Upper lobe of left lung (tissue), 6 donors: Measurements from ENCODE around the gene OR2T11. TPM values are rescaled to one million over a fixed set of nuclear protein-coding genes. Genes with fewer than 3 reads are reported as not detected.
"Not testable (repeated sequence)": the region's sequence is repeated elsewhere in the genome, so short reads cannot be mapped to it uniquely, and the experiment has no call there.

Experiments used
- ATAC-seq, 2 donors: fragments of 200-7000 bp; cut with Tn5 transposase; one replicate each; pipeline ENCODE4 v1.9.1; 2022; ENCODE audit warnings: mild to moderate bottlenecking in 2 of 2, moderate library complexity in 2 of 2; ENCODE audit not compliant: low FRiP score in 2 of 2
- DNase-seq, 2 donors: peaks; one replicate each; pipeline ENCODE4 v3.0.0-alpha.2; 2019 to 2020
- H3K27ac ChIP-seq, 4 donors: fragments of 200-600 bp; sonication (generic); one replicate each; pipeline ENCODE4 v1.5.1; 2016 to 2019
- H3K27me3 ChIP-seq, 4 donors: fragments of 200-600 bp; sonication (generic); one replicate each; pipeline ENCODE4 v1.5.1; 2017 to 2019
- H3K36me3 ChIP-seq, 4 donors: fragments of 200-600 bp; sonication (generic); one replicate each; pipeline ENCODE4 v1.5.1; 2016 to 2019
- H3K4me1 ChIP-seq, 4 donors: fragments of 200-600 bp; sonication (generic); one replicate each; pipeline ENCODE4 v1.5.1; 2018 to 2019
- H3K4me3 ChIP-seq, 4 donors: fragments of 200-600 bp; sonication (generic); one replicate each; pipeline ENCODE4 v1.5.1; 2017 to 2019; ENCODE audit warnings: mild to moderate bottlenecking in 2 of 4, moderate library complexity in 1 of 4
- H3K9me3 ChIP-seq, 4 donors: fragments of 200-600 bp; sonication (generic); one replicate each; pipeline ENCODE4 v1.5.1; 2018 to 2019
- EP300 ChIP-seq, 4 donors: sonication (generic); formaldehyde crosslinking; IDR thresholded peaks; one replicate each; pipeline ENCODE4 v1.5.1; 2017; ENCODE audit warnings: antibody characterized with exemption in 4 of 4, control low read depth in 2 of 4
- POLR2A ChIP-seq, 4 donors: fragments of 450-650 bp; IDR thresholded peaks; one replicate each; pipeline ENCODE4 v1.5.1; 2016 to 2017; ENCODE audit warnings: antibody characterized with exemption in 4 of 4, mild to moderate bottlenecking in 2 of 4
- POLR2AphosphoS5 ChIP-seq, 2 donors: sonication (generic); formaldehyde crosslinking; IDR thresholded peaks; one replicate each; pipeline ENCODE4 v1.5.1; 2017; ENCODE audit warnings: antibody characterized with exemption in 2 of 2
- WGBS, 2 donors: methylation state at CpG; one replicate each; pipeline ENCODE4 v1.1.5; 2017 to 2018; 5-methylcytosine and 5-hydroxymethylcytosine counted together
- total RNA-seq, 6 donors: library from RNA; depleted of rRNA in 4 of 6; stranded (reverse); fragments of >200 nt in 4 of 6; gene quantifications; one replicate each; pipeline versions ENCODE4 v1.1.0 to v1.2.1, GENCODE V29; 2016 to 2021
- TF ChIP-seq, protein P1 (sequence below), 6 experiments: fragments of 450-650 bp in 4 of 6; fragments of 200-600 bp in 2 of 6; sonication (generic) in 2 of 6; IDR thresholded peaks; one replicate each; pipeline ENCODE4 v1.5.1; 2016 to 2019; ENCODE audit warnings: antibody characterized with exemption in 6 of 6
- donor health status: DM: no; HTN: no; CAD: no; lungs with moderate emphysema.
- donor health status: DM: no; HTN: yes; CAD: no; lungs with severe emphysema.

The OR2T11 gene
- total RNA-seq, 6 donors from 2014 or later: 1.8 TPM; not detected in 5

DNA sequence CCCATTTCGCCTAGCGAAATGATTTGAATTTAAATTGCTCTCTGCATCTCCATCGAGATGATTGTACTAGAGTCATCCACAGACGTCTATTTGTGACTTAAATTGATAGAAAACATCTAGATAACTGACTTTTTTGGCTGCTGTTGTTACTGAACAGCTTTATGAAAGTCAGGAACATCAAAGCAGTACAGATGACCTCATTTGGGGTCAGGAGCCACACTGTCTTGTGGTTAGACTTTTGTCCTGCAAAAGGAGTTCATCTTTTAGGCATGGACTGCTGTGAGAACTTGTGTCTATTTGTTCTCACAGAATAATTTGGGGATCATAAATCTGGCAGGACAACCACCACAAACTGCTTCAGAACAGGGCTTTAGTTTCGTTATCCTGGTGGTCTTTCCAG lies 4.8 kb upstream of the OR2T11 start:
- H3K27me3 ChIP-seq, H3K36me3 ChIP-seq, H3K9me3 ChIP-seq, H3K4me1 ChIP-seq, H3K27ac ChIP-seq, H3K4me3 ChIP-seq, DNase-seq, ATAC-seq: not testable (repeated sequence)
- no CpG with 5 or more reads among the region's 5 CpGs for WGBS, 2 donors

DNA sequence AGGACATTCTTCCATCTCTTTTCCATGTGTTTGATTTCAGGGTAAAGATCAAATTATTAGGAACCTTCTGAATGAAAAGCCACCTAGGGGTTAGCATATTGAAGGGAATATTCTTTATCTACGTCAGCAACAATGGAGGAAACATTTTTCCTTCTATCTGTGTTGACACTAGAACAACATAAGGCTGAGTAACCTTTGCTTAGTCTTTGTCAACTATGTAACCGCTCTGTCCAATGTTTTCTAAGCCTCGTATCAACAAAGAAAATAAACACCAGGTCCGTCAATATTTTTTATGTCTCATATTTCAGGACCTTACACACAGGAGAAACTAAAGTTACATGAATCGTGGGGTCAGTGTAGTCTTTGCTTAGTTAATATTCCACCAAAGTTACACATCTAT lies 1.7 kb upstream of the OR2T11 start:
- not testable (repeated sequence) for H3K9me3 ChIP-seq, H3K27ac ChIP-seq, ATAC-seq, H3K36me3 ChIP-seq, H3K27me3 ChIP-seq, DNase-seq, H3K4me3 ChIP-seq, H3K4me1 ChIP-seq
- WGBS, 2 donors: 43 to 60% methylated on average over 3 to 4 of the region's 5 CpGs

DNA sequence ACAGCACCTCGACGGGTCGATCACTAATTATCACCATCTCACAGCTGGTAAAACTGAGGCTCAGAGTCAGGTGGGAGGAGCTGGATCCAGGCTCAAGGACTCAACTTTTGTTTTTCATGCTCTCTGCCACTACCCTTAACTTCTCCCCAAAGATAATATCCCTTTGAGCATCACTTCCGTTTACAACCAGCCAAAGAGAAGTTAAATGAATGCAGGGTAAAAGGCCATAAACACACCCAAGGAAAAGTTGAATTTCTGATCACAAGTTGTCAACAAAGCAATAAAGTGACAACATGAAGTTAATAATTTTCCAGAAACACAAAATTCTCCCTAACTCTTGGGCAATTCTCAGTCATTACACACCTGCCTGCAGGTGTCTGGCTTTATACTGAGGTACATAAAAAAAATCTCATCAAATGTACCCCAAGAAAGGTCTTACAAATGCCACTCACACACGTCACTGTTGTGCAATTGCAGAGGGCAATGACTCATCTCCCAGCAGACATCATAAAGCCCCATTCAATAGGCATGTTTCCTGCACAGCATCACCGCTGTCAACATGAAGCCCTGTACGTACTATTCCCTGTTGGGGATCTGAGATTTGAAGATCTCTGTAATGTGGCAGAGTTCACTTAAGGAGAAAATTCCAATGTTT lies 3.4 kb downstream of the OR2T11 start:
- Histone ChIP-seq H3K4me3 (no peak overlapping the region), H3K27ac (no peak overlapping the region), H3K4me1 (no peaks in the 10 kb centered on the region), H3K9me3 (no peaks in the 10 kb centered on the region), H3K36me3 (no peaks in the 10 kb centered on the region), H3K27me3 (no peaks in the 10 kb centered on the region)
- DNase-seq: no peak
- whole genome bisulfite sequencing, 2 donors: 71 to 74% methylated on average over 7 of the region's 7 CpGs
- TF ChIP-seq, protein P1, sequence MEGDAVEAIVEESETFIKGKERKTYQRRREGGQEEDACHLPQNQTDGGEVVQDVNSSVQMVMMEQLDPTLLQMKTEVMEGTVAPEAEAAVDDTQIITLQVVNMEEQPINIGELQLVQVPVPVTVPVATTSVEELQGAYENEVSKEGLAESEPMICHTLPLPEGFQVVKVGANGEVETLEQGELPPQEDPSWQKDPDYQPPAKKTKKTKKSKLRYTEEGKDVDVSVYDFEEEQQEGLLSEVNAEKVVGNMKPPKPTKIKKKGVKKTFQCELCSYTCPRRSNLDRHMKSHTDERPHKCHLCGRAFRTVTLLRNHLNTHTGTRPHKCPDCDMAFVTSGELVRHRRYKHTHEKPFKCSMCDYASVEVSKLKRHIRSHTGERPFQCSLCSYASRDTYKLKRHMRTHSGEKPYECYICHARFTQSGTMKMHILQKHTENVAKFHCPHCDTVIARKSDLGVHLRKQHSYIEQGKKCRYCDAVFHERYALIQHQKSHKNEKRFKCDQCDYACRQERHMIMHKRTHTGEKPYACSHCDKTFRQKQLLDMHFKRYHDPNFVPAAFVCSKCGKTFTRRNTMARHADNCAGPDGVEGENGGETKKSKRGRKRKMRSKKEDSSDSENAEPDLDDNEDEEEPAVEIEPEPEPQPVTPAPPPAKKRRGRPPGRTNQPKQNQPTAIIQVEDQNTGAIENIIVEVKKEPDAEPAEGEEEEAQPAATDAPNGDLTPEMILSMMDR (IDR thresholded peaks at IDR 0.05): no peak
- no peak for TF ChIP-seq EP300 (IDR thresholded peaks at IDR 0.05)
- TF ChIP-seq POLR2A (IDR thresholded peaks at IDR 0.05): no peak
- TF ChIP-seq POLR2AphosphoS5 (IDR thresholded peaks at IDR 0.05): no peak
- ATAC-seq: no peak

DNA sequence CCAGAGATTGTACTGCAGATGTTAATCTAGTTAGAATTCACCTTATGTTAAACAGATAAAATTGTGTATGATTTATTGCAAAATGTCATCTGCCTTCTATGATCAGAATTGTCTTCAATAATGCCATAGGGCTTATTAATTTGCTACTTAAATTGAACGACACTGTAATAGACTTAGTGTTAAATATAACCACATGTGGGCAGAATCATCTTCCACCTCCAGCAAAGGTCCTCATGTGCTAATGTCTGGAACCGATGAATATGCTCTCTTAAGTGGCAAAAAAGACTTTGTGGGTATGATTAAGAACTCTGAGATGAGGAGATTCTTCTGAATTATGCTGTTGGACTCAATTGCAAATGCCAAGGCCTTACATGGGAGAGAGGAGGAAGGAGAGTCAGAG lies 4.3 kb downstream of the OR2T11 start:
- ATAC-seq (no peak), DNase-seq (no peak)
- Histone ChIP-seq H3K36me3 (no peaks in the 10 kb centered on the region), H3K9me3 (no peaks in the 10 kb centered on the region), H3K4me1 (no peaks in the 10 kb centered on the region), H3K27me3 (no peaks in the 10 kb centered on the region), H3K27ac (no peak overlapping the region), H3K4me3 (no peak overlapping the region)
- no peak for TF ChIP-seq POLR2AphosphoS5 (IDR thresholded peaks at IDR 0.05)
- TF ChIP-seq POLR2A (IDR thresholded peaks at IDR 0.05): no peak
- TF ChIP-seq, protein P1 (IDR thresholded peaks at IDR 0.05): no peak
- no peak for TF ChIP-seq EP300 (IDR thresholded peaks at IDR 0.05)
- 80 to 86% methylated on average over 2 of the region's 2 CpGs for WGBS, 2 donors

DNA sequence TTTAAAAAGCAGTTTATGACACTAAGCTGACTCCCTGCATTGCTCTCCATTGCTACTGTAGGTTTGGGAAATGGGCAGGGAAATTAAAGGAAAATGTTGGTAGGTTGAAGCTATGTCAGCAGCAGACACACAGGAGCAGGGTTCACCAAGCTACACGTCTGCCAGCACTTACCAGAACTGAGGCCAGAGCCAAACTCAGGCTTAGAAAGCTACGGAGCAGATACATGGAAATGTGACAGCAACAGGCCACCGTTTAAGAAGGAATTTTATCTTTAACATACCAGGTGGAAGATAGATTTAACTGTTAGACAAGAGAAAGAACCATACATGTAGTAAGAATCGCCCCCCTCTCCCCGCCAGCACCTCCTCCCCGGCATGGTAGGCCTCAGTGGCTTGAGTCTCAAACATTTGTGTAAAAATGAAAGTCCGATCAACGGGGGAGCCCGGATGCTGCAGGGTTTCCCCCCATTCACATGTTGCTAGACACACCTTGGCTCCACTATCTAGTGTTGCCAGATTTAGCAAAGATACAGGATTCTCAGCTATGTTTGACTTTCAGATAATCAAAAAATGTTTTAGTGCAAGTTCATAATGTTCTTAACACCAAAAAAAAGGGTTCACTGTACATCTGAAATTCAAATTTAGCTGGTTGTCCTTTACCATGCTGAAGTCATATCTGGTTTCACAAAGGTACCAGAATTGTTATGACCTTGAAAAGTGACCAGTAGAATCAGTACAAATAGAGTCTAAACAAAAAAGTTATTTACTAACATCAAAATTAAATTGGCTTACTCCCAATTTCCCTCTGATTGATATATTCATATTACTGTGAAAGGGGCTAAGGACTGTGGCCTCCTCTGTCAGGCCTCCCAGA lies 6.7 kb downstream of the OR2T11 start:
- H3K27ac ChIP-seq: no peak overlapping the region
- no peaks in the 10 kb centered on the region for H3K27me3 ChIP-seq
- DNase-seq (no peak), ATAC-seq (no peak)
- no peaks in the 10 kb centered on the region for H3K9me3 ChIP-seq
- H3K4me3 ChIP-seq: no peak overlapping the region
- no peaks in the 10 kb centered on the region for H3K4me1 ChIP-seq
- no peak for TF ChIP-seq EP300 (IDR thresholded peaks at IDR 0.05)
- no peak for TF ChIP-seq POLR2AphosphoS5 (IDR thresholded peaks at IDR 0.05)
- TF ChIP-seq, protein P1 (IDR thresholded peaks at IDR 0.05): no peak
- no peak for TF ChIP-seq POLR2A (IDR thresholded peaks at IDR 0.05)
- 82 to 84% methylated on average over 9 of the region's 9 CpGs for WGBS, 2 donors
- no peaks in the 10 kb centered on the region for H3K36me3 ChIP-seq
